Loucy (cell line): ENCODE results near the gene SAG.

Experiments used
- H2AFZ ChIP-seq: fragments of 200-600 bp; sonication (generic); 2 replicates; pipeline ENCODE4 v1.6.0; 2016; ENCODE audit warnings: antibody characterized with exemption, mild to moderate bottlenecking, low read length, moderate library complexity
- H3F3A ChIP-seq: fragments of 200-600 bp; 2 replicates; pipeline ENCODE4 v1.6.0; 2016; ENCODE audit warnings: antibody characterized with exemption, low read depth, mild to moderate bottlenecking
- H3K27me3 ChIP-seq: fragments of 200-600 bp; sonication (generic); 2 replicates; pipeline ENCODE4 v1.6.1; 2014; ENCODE audit warnings: low read length, mild to moderate bottlenecking; ENCODE audit not compliant: insufficient read depth, poor library complexity, severe bottlenecking
- H3K36me3 ChIP-seq: fragments of 200-600 bp; sonication (generic); 2 replicates; pipeline ENCODE4 v1.6.1; 2016; ENCODE audit warnings: low read length; ENCODE audit not compliant: insufficient read depth
- H3K4me1 ChIP-seq: fragments of 200-600 bp; sonication (generic); 2 replicates; pipeline ENCODE4 v1.5.1; 2014; ENCODE audit warnings: low read length, mild to moderate bottlenecking; ENCODE audit not compliant: insufficient read depth, poor library complexity, severe bottlenecking
- H3K4me2 ChIP-seq: fragments of 200-600 bp; sonication (generic); 2 replicates; pipeline ENCODE4 v1.6.0; 2014; ENCODE audit warnings: antibody characterized with exemption, low read length, low read depth, mild to moderate bottlenecking; ENCODE audit not compliant: poor library complexity, severe bottlenecking
- H3K4me3 ChIP-seq: fragments of 200-600 bp; sonication (generic); 2 replicates; pipeline ENCODE4 v1.5.1; 2014; ENCODE audit warnings: low read length, mild to moderate bottlenecking, mixed read lengths; ENCODE audit not compliant: poor library complexity, severe bottlenecking
- H3K79me2 ChIP-seq: fragments of 200-600 bp; sonication (generic); 2 replicates; pipeline ENCODE4 v1.6.1; 2014; ENCODE audit warnings: low read length; ENCODE audit not compliant: insufficient read depth
- H3K9ac ChIP-seq: fragments of 200-600 bp; sonication (generic); 2 replicates; pipeline ENCODE4 v1.6.0; 2014; ENCODE audit warnings: mild to moderate bottlenecking, low read depth, low read length, moderate library complexity; ENCODE audit not compliant: poor library complexity, severe bottlenecking
- H3K9me2 ChIP-seq: fragments of 200-600 bp; sonication (generic); replicated peaks from 2 replicates; pipeline ENCODE4 v1.6.1; 2016; ENCODE audit warnings: low read depth, low read length, mixed read lengths
- H3K9me3 ChIP-seq: fragments of 200-600 bp; sonication (generic); 2 replicates; pipeline ENCODE4 v1.6.1; 2014; ENCODE audit warnings: mild to moderate bottlenecking, antibody characterized with exemption, low read length, low read depth; ENCODE audit not compliant: insufficient read depth
- H4K20me1 ChIP-seq: fragments of 200-600 bp; sonication (generic); 2 replicates; pipeline ENCODE4 v1.6.0; 2014; ENCODE audit warnings: antibody characterized with exemption, low read length, mild to moderate bottlenecking; ENCODE audit not compliant: insufficient read depth, poor library complexity, severe bottlenecking
- CTCF ChIP-seq: fragments of 200-600 bp; sonication (generic); conservative IDR thresholded peaks from 2 replicates; pipeline ENCODE4 v1.5.1; 2014; ENCODE audit warnings: mild to moderate bottlenecking, antibody characterized with exemption, low read length
- EZH2phosphoT487 ChIP-seq: fragments of 200-600 bp; IDR thresholded peaks from 2 replicates; pipeline ENCODE4 v1.6.1; 2018; ENCODE audit warnings: antibody characterized with exemption, mild to moderate bottlenecking, moderate library complexity, borderline replicate concordance

Gene SAG

GRCh38 chr2:233353101-233353768, 45.6 kb downstream of the SAG start:
- H3F3A ChIP-seq: no peaks in the 10 kb centered on the region
- H3K79me2 ChIP-seq: peaks cover 34% of the 10 kb centered on the region
- TF ChIP-seq CTCF (no peak), EZH2phosphoT487 (no peak)
- peak overlapping the region; percentile 100; the same call in 1 of the 2 replicates for H2AFZ ChIP-seq
- H3K27me3 ChIP-seq: no peaks in the 10 kb centered on the region
- peaks cover 28% of the 10 kb centered on the region for H4K20me1 ChIP-seq
- H3K4me2 ChIP-seq: peak overlapping the region; percentile 89
- H3K9me2 ChIP-seq: no peaks in the 10 kb centered on the region
- H3K36me3 ChIP-seq: no peaks in the 10 kb centered on the region
- H3K9me3 ChIP-seq: no peaks in the 10 kb centered on the region
- H3K4me3 ChIP-seq: no peak overlapping the region
- peak overlapping the region; percentile 47 for H3K9ac ChIP-seq
- peaks cover 69% of the 10 kb centered on the region for H3K4me1 ChIP-seq

- H4K20me1 ChIP-seq: peaks cover 35% of the 10 kb centered on the region
- peak within 1 kb of the TSS; percentile 76 for H3K4me3 ChIP-seq
- peak within 1 kb of the TSS; percentile 89 for H3K4me2 ChIP-seq
- no peaks in the 10 kb centered on the region for H3F3A ChIP-seq
- H3K36me3 ChIP-seq: no peaks in the 10 kb centered on the region
- TF ChIP-seq CTCF: peak; percentile 39
- TF ChIP-seq EZH2phosphoT487: no peak
- H2AFZ ChIP-seq: peak within 1 kb of the TSS; percentile 100
- H3K79me2 ChIP-seq: peaks cover 41% of the 10 kb centered on the region
- peaks cover 69% of the 10 kb centered on the region for H3K4me1 ChIP-seq
- no peaks in the 10 kb centered on the region for H3K9me3 ChIP-seq
- H3K9ac ChIP-seq: peak within 1 kb of the TSS; percentile 62
- no peaks in the 10 kb centered on the region for H3K27me3 ChIP-seq
- no peaks in the 10 kb centered on the region for H3K9me2 ChIP-seq
Measured at GRCh38 chr2:233353769-233354499, 46.3 kb downstream of the SAG start, which contains the start of gene DGKD. DGKD (plus strand) TSS chr2:233354494; CDS start chr2:233354519, 25 bp downstream.

DNA sequence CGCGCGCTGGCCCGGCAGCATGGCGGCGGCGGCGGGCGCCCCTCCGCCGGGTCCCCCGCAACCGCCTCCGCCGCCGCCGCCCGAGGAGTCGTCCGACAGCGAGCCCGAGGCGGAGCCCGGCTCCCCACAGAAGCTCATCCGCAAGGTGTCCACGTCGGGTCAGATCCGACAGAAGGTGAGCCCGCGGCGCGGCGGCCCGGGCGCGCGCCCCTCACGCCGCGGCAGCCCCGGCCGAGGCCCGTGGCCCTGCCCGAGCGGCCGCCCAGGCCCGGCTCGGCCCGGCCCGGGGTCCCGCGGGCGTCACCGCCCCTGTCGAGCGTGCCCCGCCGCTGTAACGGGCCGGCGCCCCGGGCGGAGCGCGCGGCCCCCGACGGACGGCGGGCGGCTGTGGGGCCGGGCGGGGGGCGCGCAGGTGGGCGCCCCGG, 46.9 kb downstream of the SAG start:
- Histone ChIP-seq H4K20me1 (peaks cover 35% of the 10 kb centered on the region), H3K9me2 (no peaks in the 10 kb centered on the region), H3K9me3 (no peaks in the 10 kb centered on the region), H3K79me2 (peaks cover 47% of the 10 kb centered on the region), H3K36me3 (no peaks in the 10 kb centered on the region), H2AFZ (no peak overlapping the region), H3K4me3 (peak overlapping the region; percentile 58), H3K9ac (no peak overlapping the region), H3F3A (no peaks in the 10 kb centered on the region), H3K4me1 (peaks cover 68% of the 10 kb centered on the region), H3K4me2 (no peak overlapping the region), H3K27me3 (no peaks in the 10 kb centered on the region)
- TF ChIP-seq EZH2phosphoT487 (no peak), CTCF (no peak)
